GM13976 (cell line): ENCODE results near the gene COG8.

Experiments used
- DNase-seq: peaks from one replicate; pipeline ENCODE4 v3.0.0; 2012; ENCODE audit warnings: low spot score
- in situ Hi-C: fragments of 300-500 bp; cut with MboI; formaldehyde crosslinking; loops from one replicate; pipeline ENCODE4 v1.12.0; 2022; ENCODE audit warnings: low sequenced_read_pairs, mixed read lengths, inconsistent platforms; ENCODE audit not compliant: unreplicated experiment
- TF ChIP-seq, protein P1 (sequence below): IDR thresholded peaks from 2 replicates; pipeline ENCODE4 v1.5.1; 2012; ENCODE audit warnings: borderline replicate concordance, mild to moderate bottlenecking; ENCODE audit not compliant: insufficient read depth; ENCODE audit errors: extremely low read depth, missing control alignments, control extremely low read depth

Gene COG8

GRCh38 chr16:69378036-69378435, 38.7 kb upstream of the COG8 start:
- TF ChIP-seq, protein P1, sequence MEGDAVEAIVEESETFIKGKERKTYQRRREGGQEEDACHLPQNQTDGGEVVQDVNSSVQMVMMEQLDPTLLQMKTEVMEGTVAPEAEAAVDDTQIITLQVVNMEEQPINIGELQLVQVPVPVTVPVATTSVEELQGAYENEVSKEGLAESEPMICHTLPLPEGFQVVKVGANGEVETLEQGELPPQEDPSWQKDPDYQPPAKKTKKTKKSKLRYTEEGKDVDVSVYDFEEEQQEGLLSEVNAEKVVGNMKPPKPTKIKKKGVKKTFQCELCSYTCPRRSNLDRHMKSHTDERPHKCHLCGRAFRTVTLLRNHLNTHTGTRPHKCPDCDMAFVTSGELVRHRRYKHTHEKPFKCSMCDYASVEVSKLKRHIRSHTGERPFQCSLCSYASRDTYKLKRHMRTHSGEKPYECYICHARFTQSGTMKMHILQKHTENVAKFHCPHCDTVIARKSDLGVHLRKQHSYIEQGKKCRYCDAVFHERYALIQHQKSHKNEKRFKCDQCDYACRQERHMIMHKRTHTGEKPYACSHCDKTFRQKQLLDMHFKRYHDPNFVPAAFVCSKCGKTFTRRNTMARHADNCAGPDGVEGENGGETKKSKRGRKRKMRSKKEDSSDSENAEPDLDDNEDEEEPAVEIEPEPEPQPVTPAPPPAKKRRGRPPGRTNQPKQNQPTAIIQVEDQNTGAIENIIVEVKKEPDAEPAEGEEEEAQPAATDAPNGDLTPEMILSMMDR: no peak
- in situ Hi-C loops: loop anchor here (25.0 kb wide), 1 partner anchor 559 kb away; no protein-coding TSS in a partner anchor
- DNase-seq: no peak

DNA sequence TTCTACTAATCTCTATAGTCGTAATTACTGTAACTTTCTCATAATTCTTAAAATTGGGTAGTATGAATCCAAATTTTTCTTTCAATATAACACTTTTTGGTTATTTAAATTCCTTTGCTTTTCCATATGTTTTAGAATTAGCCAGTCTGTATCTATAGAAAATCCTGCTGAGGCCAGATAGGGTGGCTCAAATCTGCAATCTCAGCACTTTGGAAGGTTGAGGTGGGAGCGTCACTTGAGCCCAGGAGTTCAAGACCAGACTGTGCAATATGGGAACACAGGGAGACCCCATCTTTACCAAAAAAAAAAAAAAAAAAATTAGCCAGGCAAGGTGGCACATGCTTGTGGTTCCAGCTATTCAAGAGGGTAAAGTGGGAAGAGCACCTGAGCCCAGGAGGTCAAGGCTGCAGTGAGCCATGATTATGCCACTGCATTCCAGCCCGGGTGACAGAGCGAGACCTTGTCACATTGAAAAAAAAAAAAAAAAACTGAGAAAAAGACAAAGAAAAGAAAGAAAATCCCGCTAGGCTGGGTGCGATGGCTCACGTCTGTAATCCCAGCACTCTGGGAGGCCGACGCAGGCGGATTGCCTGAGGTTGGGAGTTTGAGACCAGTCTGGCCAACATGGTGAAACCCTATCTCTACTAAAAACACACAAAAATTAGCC, 37.2 kb upstream of the COG8 start:
- DNase-seq: no peak
- in situ Hi-C loops: loop anchor here (25.0 kb wide), 1 partner anchor 561 kb away; no protein-coding TSS in a partner anchor
- TF ChIP-seq, protein P1: no peak

- in situ Hi-C loops: no loop called here
- TF ChIP-seq, protein P1: no peak
- DNase-seq: no peak
Measured at GRCh38 chr16:69373019-69373418, 33.7 kb upstream of the COG8 start.

DNA sequence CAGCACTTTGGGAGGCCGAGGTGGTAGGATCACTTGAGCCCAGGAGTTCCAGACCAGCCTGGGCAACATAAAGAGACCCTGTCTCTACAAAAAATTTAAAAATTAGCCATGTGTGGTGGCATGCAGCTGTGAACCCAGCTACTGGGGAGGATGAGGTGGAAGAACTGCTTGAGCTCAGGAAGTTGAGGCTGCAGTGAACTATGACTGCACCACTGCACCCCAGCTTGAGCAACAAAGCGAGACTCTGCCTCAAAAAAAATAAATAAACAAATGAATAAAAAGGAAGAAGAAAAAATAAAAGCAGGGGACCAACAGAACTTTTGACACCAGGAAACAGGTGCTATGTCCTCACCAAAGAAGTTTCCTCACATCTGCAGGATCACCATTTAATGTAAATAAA, 32.2 kb upstream of the COG8 start:
- no peak for DNase-seq
- in situ Hi-C loops: no loop called here
- TF ChIP-seq, protein P1: no peak

GRCh38 chr16:69368866-69369265, 29.5 kb upstream of the COG8 start:
- no peak for DNase-seq
- TF ChIP-seq, protein P1: no peak
- in situ Hi-C loops: no loop called here

- DNase-seq: no peak
- in situ Hi-C loops: no loop called here
- TF ChIP-seq, protein P1: no peak
Measured at GRCh38 chr16:69367980-69368379, 28.6 kb upstream of the COG8 start.

- in situ Hi-C loops: no loop called here
- TF ChIP-seq, protein P1: no peak
- DNase-seq: no peak
Measured at GRCh38 chr16:69366431-69366830, 27.1 kb upstream of the COG8 start.
